ENCODE measurements around the gene TTC13.

GRCh38 chr1:231000639-231001038 is 22.0 kb upstream of the TTC13 start:
- TF ChIP-seq, protein P1, sequence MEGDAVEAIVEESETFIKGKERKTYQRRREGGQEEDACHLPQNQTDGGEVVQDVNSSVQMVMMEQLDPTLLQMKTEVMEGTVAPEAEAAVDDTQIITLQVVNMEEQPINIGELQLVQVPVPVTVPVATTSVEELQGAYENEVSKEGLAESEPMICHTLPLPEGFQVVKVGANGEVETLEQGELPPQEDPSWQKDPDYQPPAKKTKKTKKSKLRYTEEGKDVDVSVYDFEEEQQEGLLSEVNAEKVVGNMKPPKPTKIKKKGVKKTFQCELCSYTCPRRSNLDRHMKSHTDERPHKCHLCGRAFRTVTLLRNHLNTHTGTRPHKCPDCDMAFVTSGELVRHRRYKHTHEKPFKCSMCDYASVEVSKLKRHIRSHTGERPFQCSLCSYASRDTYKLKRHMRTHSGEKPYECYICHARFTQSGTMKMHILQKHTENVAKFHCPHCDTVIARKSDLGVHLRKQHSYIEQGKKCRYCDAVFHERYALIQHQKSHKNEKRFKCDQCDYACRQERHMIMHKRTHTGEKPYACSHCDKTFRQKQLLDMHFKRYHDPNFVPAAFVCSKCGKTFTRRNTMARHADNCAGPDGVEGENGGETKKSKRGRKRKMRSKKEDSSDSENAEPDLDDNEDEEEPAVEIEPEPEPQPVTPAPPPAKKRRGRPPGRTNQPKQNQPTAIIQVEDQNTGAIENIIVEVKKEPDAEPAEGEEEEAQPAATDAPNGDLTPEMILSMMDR (IDR thresholded peaks at IDR 0.05) = no peak
- no peak for TF ChIP-seq POLR2A (IDR thresholded peaks at IDR 0.05)

All from testis (tissue), 2 donors.